ENCODE measurements around the gene CFAP61. TPM values are rescaled to one million over a fixed set of nuclear protein-coding genes. Genes with fewer than 3 reads are reported as not detected.

Gene CFAP61
- total RNA-seq, 1 donor from 2014 or later: 0.26 TPM

DNA sequence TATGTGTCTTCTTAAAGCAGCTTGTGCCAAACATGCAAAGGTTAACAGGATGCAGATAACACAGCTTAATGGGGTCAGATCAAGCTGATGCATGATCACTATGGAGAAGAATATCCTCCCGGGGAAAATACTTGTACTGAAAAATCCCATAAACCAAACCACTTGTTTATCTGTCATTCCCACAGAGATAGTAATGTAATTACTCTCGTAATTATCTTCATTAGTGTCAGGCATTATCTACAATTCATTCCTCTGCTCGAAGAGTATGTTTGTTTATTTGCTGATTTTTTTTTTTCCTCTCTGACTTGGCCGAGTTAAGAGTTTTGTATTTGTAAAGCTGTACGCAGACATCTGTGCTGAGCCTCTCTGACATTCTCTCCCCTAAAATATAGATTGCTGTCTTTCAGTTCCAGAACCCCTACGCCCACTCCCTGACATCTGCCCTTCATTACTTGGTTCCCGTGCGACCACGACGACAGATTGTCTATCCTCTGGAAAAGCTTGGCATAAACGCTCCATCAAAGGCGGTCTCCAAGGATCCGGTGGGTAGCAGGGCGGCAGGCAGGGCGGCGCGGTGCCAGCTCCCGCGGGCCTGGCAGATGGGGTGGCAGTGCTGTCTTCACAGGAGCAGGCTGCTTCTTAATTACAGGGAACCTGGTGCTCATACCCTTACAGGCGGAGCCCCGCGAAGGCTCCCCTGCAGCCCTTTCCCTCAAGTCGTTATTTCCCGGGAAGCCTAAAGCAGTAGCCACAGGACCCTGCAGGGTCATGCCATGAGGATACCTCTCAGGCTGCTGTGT, 147.2 kb downstream of the CFAP61 start:
- FAIRE-seq (no peak), DNase-seq (ENCODE audit: low read depth) (no peak)
- Histone ChIP-seq H3K36me3 (ENCODE audit: control insufficient read depth, insufficient read depth, low read length) (no peaks in the 10 kb centered on the region), H3K4me3 (ENCODE audit: low read depth, low read length) (no peak overlapping the region), H3K27me3 (ENCODE audit: control insufficient read depth, insufficient read depth, low read length) (peaks cover 2% of the 10 kb centered on the region)
- TF ChIP-seq, protein P1, sequence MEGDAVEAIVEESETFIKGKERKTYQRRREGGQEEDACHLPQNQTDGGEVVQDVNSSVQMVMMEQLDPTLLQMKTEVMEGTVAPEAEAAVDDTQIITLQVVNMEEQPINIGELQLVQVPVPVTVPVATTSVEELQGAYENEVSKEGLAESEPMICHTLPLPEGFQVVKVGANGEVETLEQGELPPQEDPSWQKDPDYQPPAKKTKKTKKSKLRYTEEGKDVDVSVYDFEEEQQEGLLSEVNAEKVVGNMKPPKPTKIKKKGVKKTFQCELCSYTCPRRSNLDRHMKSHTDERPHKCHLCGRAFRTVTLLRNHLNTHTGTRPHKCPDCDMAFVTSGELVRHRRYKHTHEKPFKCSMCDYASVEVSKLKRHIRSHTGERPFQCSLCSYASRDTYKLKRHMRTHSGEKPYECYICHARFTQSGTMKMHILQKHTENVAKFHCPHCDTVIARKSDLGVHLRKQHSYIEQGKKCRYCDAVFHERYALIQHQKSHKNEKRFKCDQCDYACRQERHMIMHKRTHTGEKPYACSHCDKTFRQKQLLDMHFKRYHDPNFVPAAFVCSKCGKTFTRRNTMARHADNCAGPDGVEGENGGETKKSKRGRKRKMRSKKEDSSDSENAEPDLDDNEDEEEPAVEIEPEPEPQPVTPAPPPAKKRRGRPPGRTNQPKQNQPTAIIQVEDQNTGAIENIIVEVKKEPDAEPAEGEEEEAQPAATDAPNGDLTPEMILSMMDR (IDR thresholded peaks at IDR 0.05; ENCODE audit: insufficient read depth, low read length, severe bottlenecking): no peak

DNA sequence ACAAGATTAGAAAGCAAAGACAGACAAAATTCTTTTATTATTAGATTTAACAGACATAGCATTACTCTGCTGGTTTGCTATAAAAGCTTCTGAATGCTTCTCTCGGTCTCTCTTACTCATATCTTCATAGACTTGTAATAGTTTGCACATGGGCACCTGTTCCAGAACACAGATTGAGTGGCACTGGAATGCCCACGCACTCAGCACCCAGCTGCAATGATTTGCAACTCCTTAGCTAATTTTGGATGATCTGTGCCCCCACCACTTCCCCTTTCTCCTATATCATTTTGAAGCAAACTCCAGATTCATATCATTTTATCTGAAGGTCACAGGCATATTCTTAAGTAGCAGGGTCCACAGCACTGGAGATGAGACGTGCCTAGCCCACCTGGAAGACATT, 148.8 kb downstream of the CFAP61 start:
- Histone ChIP-seq H3K4me3 (ENCODE audit: low read depth, low read length) (no peak overlapping the region), H3K27me3 (ENCODE audit: control insufficient read depth, insufficient read depth, low read length) (peaks cover 2% of the 10 kb centered on the region), H3K36me3 (ENCODE audit: control insufficient read depth, insufficient read depth, low read length) (no peaks in the 10 kb centered on the region)
- DNase-seq (ENCODE audit: low read depth) (no peak), FAIRE-seq (no peak)
- TF ChIP-seq, protein P1 (IDR thresholded peaks at IDR 0.05; ENCODE audit: insufficient read depth, low read length, severe bottlenecking): no peak

DNA sequence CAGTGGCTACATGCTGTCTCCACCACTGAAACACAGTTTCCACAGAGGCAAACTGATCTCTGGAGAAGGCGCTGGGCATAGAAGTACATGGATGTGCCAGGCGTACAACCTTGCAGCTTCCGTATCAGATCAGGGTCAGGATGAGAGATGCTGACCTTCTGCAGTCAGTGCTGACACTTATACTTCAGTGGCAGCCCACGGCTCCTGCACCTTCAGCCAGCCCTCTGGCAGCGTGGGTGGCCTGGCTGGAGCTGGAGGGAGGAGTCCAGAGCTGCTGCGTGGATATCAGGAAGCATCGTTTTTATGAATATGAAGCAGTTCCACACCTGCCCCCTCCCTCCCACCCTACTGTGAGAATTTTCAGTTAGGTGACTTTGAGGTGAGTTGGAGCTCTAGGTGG, 149.3 kb downstream of the CFAP61 start:
- TF ChIP-seq, protein P1 (IDR thresholded peaks at IDR 0.05; ENCODE audit: insufficient read depth, low read length, severe bottlenecking): no peak
- Histone ChIP-seq H3K27me3 (ENCODE audit: control insufficient read depth, insufficient read depth, low read length) (peaks cover 2% of the 10 kb centered on the region), H3K4me3 (ENCODE audit: low read depth, low read length) (no peak overlapping the region), H3K36me3 (ENCODE audit: control insufficient read depth, insufficient read depth, low read length) (no peaks in the 10 kb centered on the region)
- DNase-seq (ENCODE audit: low read depth): no peak
- FAIRE-seq: no peak

DNA sequence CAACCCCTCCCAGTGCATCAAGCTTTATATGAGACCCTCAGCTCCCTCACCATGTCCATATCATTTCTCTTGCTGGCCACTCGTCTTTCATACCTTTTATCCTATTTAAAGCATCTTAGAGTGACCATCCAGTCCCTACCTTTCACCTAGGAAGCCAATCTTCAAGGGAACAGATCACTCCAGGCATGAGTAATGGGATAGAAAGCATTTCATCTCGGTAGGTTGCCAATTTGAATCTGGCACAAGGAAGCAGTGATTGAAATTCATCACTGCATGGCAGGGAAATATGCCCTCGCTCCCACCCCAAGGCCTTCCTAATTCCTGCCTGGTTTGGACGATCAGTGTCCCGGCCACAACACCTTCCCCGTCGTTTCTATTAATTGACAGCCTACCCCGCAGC, 150.4 kb downstream of the CFAP61 start:
- no peak for DNase-seq (ENCODE audit: low read depth)
- Histone ChIP-seq H3K36me3 (ENCODE audit: control insufficient read depth, insufficient read depth, low read length) (no peaks in the 10 kb centered on the region), H3K27me3 (ENCODE audit: control insufficient read depth, insufficient read depth, low read length) (peaks cover 2% of the 10 kb centered on the region), H3K4me3 (ENCODE audit: low read depth, low read length) (no peak overlapping the region)
- TF ChIP-seq, protein P1 (IDR thresholded peaks at IDR 0.05; ENCODE audit: insufficient read depth, low read length, severe bottlenecking): no peak
- FAIRE-seq: no peak

DNA sequence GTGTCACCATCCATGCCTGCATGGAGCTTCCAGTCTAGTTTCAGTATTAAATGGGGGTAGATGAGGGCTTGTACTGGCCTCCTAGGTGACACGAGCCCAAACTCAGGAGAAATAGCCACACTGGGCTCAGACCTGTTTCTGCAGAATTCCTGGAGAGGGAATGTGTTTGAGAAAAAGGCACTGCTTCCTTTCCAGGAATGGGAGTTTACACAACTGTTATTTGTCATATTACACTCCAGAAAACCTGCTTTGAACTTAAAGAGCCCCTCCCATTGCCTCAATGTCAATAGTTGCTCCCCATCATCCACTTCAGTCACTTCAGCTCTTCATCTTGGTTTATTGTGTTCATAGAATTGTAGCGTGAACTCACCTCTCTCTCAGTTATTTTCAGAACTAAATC, 151.5 kb downstream of the CFAP61 start:
- FAIRE-seq (no peak), DNase-seq (ENCODE audit: low read depth) (no peak)
- H3K27me3 ChIP-seq (ENCODE audit: control insufficient read depth, insufficient read depth, low read length): peaks cover 2% of the 10 kb centered on the region
- no peaks in the 10 kb centered on the region for H3K36me3 ChIP-seq (ENCODE audit: control insufficient read depth, insufficient read depth, low read length)
- TF ChIP-seq, protein P1 (IDR thresholded peaks at IDR 0.05; ENCODE audit: insufficient read depth, low read length, severe bottlenecking): no peak
- H3K4me3 ChIP-seq (ENCODE audit: low read depth, low read length): no peak overlapping the region

DNA sequence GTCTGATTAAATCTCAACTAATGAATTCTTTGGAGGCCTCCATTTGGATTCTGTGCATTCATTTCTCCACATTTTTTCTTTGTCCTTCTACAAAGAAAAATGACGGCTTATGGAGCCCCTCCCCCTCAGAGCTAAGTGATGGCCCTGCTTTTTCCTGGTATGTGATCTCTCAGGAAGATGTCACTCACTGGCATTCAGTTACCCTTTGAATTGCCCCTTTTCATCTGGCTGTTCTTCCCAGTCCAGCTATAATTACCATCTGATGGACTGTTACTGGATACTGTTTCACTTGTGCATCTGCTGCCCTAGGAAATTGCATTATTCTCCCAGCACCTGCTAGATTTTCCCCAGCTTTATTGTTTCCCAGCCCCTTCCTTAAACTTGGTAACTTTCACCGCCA, 151.9 kb downstream of the CFAP61 start:
- DNase-seq (ENCODE audit: low read depth): no peak

More for the DNA sequence above, 151.9 kb downstream of the CFAP61 start:
- Histone ChIP-seq H3K36me3 (ENCODE audit: control insufficient read depth, insufficient read depth, low read length) (no peaks in the 10 kb centered on the region), H3K27me3 (ENCODE audit: control insufficient read depth, insufficient read depth, low read length) (peaks cover 2% of the 10 kb centered on the region), H3K4me3 (ENCODE audit: low read depth, low read length) (no peak overlapping the region)
- no peak for FAIRE-seq
- TF ChIP-seq, protein P1 (IDR thresholded peaks at IDR 0.05; ENCODE audit: insufficient read depth, low read length, severe bottlenecking): no peak

Measured in bronchial epithelial cell (primary cell).